SK-N-MC (cell line): Measurements from ENCODE around the gene USP10.

Experiments
- EZH2 ChIP-seq: fragments of 200-600 bp; sonication (generic); IDR thresholded peaks from one replicate; pipeline ENCODE4 v1.6.1; 2017; ENCODE audit warnings: antibody characterized with exemption
- FOXP2 ChIP-seq: optimal IDR thresholded peaks from 2 replicates; pipeline ENCODE3; 2011; ENCODE audit warnings: mild to moderate bottlenecking, moderate library complexity; ENCODE audit not compliant: insufficient read depth; ENCODE audit errors: extremely low read length, control extremely low read depth
- POLR2AphosphoS5 ChIP-seq: IDR thresholded peaks from 2 replicates; pipeline ENCODE4 v1.6.1; 2012; ENCODE audit warnings: mild to moderate bottlenecking, low read depth, low read length, borderline replicate concordance

DNA sequence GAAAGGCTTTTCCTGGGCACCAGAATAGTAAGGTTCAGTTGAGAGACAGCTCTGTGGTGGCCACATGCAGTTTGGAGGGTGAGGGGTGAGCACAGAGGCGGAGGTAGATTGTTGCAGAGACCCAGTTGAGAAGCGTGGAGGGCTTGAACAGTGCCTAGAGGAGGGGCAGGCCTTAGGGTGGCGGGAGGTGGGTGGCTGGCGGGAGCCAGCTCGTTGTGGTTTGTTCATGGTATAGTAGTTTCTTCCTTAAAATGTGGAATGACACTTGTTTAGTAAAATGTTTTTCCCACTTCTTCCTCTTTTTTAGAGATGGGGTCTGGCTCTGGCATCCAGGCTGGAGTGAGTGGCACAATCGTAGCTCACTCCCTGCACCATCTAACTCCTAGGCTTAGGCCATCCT lies 14.2 kb downstream of the USP10 start:
- TF ChIP-seq POLR2AphosphoS5 (no peak), EZH2 (no peak), FOXP2 (no peak)
